H1 (cell line): ENCODE measurements around the gene NLRP3. TPM values are rescaled to one million over a fixed set of nuclear protein-coding genes. Genes with fewer than 3 reads are reported as not detected.

Source experiments
- CTCF ChIA-PET: fragments of 300-600 bp; sonication (Branson Sonifier 250); formaldehyde crosslinking; loops from one replicate; lab custom pipeline; 2021; ENCODE audit not compliant: partially characterized antibody; lab: Charles Lee
- POLR2A ChIA-PET: fragments of 300-600 bp; sonication (Branson Sonifier 250); formaldehyde crosslinking; loops from one replicate; lab custom pipeline; 2021; ENCODE audit warnings: inconsistent platforms; ENCODE audit not compliant: partially characterized antibody; lab: Charles Lee
- DNase-seq, 2 experiments: peaks; one replicate each; pipeline versions ENCODE4 v3.0.0 to v3.0.0-alpha.2; 2010 to 2022; ENCODE audit warnings: low spot score in 2 of 2, low read depth in 1 of 2, mixed read lengths in 1 of 2
- FAIRE-seq: peaks from 2 replicates; lab custom pipeline; 2011; peaks lifted over from hg19 to GRCh38; lab: Jason Lieb, UNC
- H2AFZ ChIP-seq: 2 replicates; pipeline ENCODE4 v1.8.1; 2012; ENCODE audit warnings: low read length, inconsistent platforms
- H2AK5ac ChIP-seq: 2 replicates; pipeline ENCODE4 v1.6.1; 2013; ENCODE audit warnings: low read depth, low read length
- H2BK120ac ChIP-seq: replicated peaks from 2 replicates; pipeline ENCODE3; 2013; ENCODE audit warnings: low read depth, low read length, inconsistent platforms
- H2BK12ac ChIP-seq: 2 replicates; pipeline ENCODE4 v1.6.1; 2013; ENCODE audit warnings: low read depth, low read length
- H2BK15ac ChIP-seq: 2 replicates; pipeline ENCODE4 v1.6.1; 2013; ENCODE audit warnings: low read length
- H2BK20ac ChIP-seq: 2 replicates; pipeline ENCODE4 v1.6.1; 2013; ENCODE audit warnings: low read length
- H2BK5ac ChIP-seq: 2 replicates; pipeline ENCODE4 v1.6.1; 2013; ENCODE audit warnings: low read depth, low read length
- H3K14ac ChIP-seq: 2 replicates; pipeline ENCODE4 v1.6.1; 2013; ENCODE audit warnings: inconsistent platforms; ENCODE audit not compliant: insufficient read length
- H3K18ac ChIP-seq: 2 replicates; pipeline ENCODE4 v1.6.1; 2013; ENCODE audit warnings: low read length; ENCODE audit errors: extremely low read depth
- H3K23ac ChIP-seq: 2 replicates; pipeline ENCODE4 v1.6.1; 2013; ENCODE audit warnings: inconsistent platforms; ENCODE audit not compliant: insufficient read length
- H3K23me2 ChIP-seq: 2 replicates; pipeline ENCODE4 v1.6.1; 2013; ENCODE audit warnings: low read depth, low read length
- H3K27ac ChIP-seq: 2 replicates; pipeline ENCODE4 v1.6.1; 2011; ENCODE audit warnings: low read depth, low read length, inconsistent platforms
- H3K27me3 ChIP-seq, 4 experiments: replicated peaks in 1 of 4; 1 replicate in 1 of 4; 2 replicates in 3 of 4; pipeline versions ENCODE4 v1.6.1 to v1.8.1; 2011 to 2013; ENCODE audit warnings: low read length in 3 of 4, mild to moderate bottlenecking in 3 of 4, inconsistent platforms in 2 of 4, mixed read lengths in 2 of 4, moderate library complexity in 1 of 4; ENCODE audit not compliant: control insufficient read depth in 3 of 4, insufficient read depth in 3 of 4; ENCODE audit errors: extremely low read depth in 1 of 4
- H3K36me3 ChIP-seq, 4 experiments: 2 replicates each; pipeline versions ENCODE4 v1.6.1 to v1.8.1; 2011 to 2013; ENCODE audit warnings: mild to moderate bottlenecking in 4 of 4, low read length in 3 of 4, moderate library complexity in 2 of 4, control low read depth in 1 of 4, inconsistent platforms in 1 of 4; ENCODE audit not compliant: insufficient read depth in 4 of 4, control insufficient read depth in 2 of 4
- H3K4ac ChIP-seq: replicated peaks from 2 replicates; pipeline ENCODE3; 2013; ENCODE audit warnings: low read length, low read depth, mixed read lengths, inconsistent platforms; ENCODE audit not compliant: insufficient read length
- H3K4me1 ChIP-seq, 4 experiments: replicated peaks in 1 of 4; 1 replicate in 1 of 4; 2 replicates in 3 of 4; pipeline versions ENCODE4 v1.6.1 to v1.8.1; 2011 to 2013; ENCODE audit warnings: low read length in 3 of 4, inconsistent platforms in 2 of 4, mixed read lengths in 1 of 4; ENCODE audit not compliant: insufficient read depth in 4 of 4, control insufficient read depth in 3 of 4
- H3K4me2 ChIP-seq, 2 experiments: 2 replicates each; pipeline versions ENCODE4 v1.6.1 to v1.8.1; 2011 to 2013; ENCODE audit warnings: low read depth in 2 of 2, low read length in 2 of 2, control low read depth in 1 of 2, inconsistent platforms in 1 of 2, mild to moderate bottlenecking in 1 of 2; ENCODE audit not compliant: insufficient read depth in 1 of 2
- H3K4me3 ChIP-seq, 4 experiments: fragments of 200-600, 300-600 bp in 1 of 4; sonication (generic), shearing (Covaris generic), sonication (Bioruptor Twin) in 1 of 4; 2 replicates each; pipeline versions ENCODE4 v1.5.1 to v1.8.1; 2011 to 2016; ENCODE audit warnings: low read length in 4 of 4, low read depth in 3 of 4, control low read depth in 2 of 4, inconsistent platforms in 2 of 4, mild to moderate bottlenecking in 2 of 4, mixed read lengths in 1 of 4, moderate library complexity in 1 of 4; ENCODE audit not compliant: insufficient read depth in 2 of 4; ENCODE audit errors: extremely low read depth in 1 of 4
- H3K56ac ChIP-seq: replicated peaks from 2 replicates; pipeline ENCODE3; 2013; ENCODE audit warnings: low read depth, mild to moderate bottlenecking, mixed read lengths, low read length, inconsistent platforms; ENCODE audit not compliant: insufficient read length
- H3K79me1 ChIP-seq: 2 replicates; pipeline ENCODE4 v1.6.1; 2013; ENCODE audit warnings: low read depth, low read length, control low read depth
- H3K79me2 ChIP-seq, 2 experiments: 2 replicates each; pipeline versions ENCODE4 v1.6.1 to v1.8.1; 2012 to 2013; ENCODE audit warnings: low read length in 2 of 2, mild to moderate bottlenecking in 2 of 2, inconsistent platforms in 1 of 2; ENCODE audit not compliant: insufficient read depth in 2 of 2, control insufficient read depth in 1 of 2
- H3K9ac ChIP-seq, 4 experiments: replicated peaks in 1 of 4; 1 replicate in 1 of 4; 2 replicates in 3 of 4; pipeline versions ENCODE4 v1.6.1 to v1.8.1; 2011 to 2013; ENCODE audit warnings: low read depth in 3 of 4, low read length in 3 of 4, control low read depth in 2 of 4, mild to moderate bottlenecking in 2 of 4, moderate library complexity in 2 of 4, inconsistent platforms in 1 of 4; ENCODE audit errors: extremely low read depth in 1 of 4
- H3K9me3 ChIP-seq, 2 experiments: 2 replicates each; pipeline versions ENCODE4 v1.6.1 to v1.8.1; 2012 to 2013; ENCODE audit warnings: mild to moderate bottlenecking in 2 of 2, moderate library complexity in 2 of 2, control low read depth in 1 of 2, inconsistent platforms in 1 of 2, low read depth in 1 of 2, low read length in 1 of 2, mixed read lengths in 1 of 2; ENCODE audit not compliant: insufficient read depth in 2 of 2
- H4K20me1 ChIP-seq, 2 experiments: replicated peaks in 1 of 2; 2 replicates each; pipeline versions ENCODE3 to v1.8.1; 2011 to 2013; ENCODE audit warnings: inconsistent platforms in 2 of 2, low read length in 2 of 2, mild to moderate bottlenecking in 1 of 2; ENCODE audit not compliant: insufficient read depth in 2 of 2, control insufficient read depth in 1 of 2
- H4K5ac ChIP-seq: 2 replicates; pipeline ENCODE4 v1.6.1; 2013; ENCODE audit warnings: low read length, low read depth, mixed read lengths, inconsistent platforms; ENCODE audit not compliant: insufficient read length
- H4K8ac ChIP-seq: 2 replicates; pipeline ENCODE4 v1.8.0; 2013; ENCODE audit warnings: mild to moderate bottlenecking, moderate library complexity, low read length, inconsistent platforms; ENCODE audit not compliant: insufficient read depth; ENCODE audit errors: extremely low read depth
- H4K91ac ChIP-seq: replicated peaks from 2 replicates; pipeline ENCODE3; 2013; ENCODE audit warnings: low read length, mixed read lengths, inconsistent platforms; ENCODE audit not compliant: insufficient read length
- BCL11A ChIP-seq, 2 experiments: IDR thresholded peaks; one replicate each; pipeline ENCODE4 v1.6.1; 2011; ENCODE audit warnings: low read depth in 2 of 2, low read length in 2 of 2, mild to moderate bottlenecking in 2 of 2
- WGBS, 2 experiments: shearing (Covaris generic) in 1 of 2; methylation state at CpG; one replicate each; pipeline versions ENCODE4 v1.1.6 to v1.1.7; 2013 to 2015; ENCODE audit warnings: low lambda C conversion rate in 2 of 2, mixed read lengths in 2 of 2, inconsistent platforms in 1 of 2, low coverage in 1 of 2, missing lambda C conversion rate in 1 of 2; ENCODE audit not compliant: insufficient replicate concordance in 2 of 2, insufficient coverage in 1 of 2, insufficient read length in 1 of 2; ENCODE audit errors: extremely low coverage in 1 of 2, missing lambda C conversion rate in 1 of 2; 5-methylcytosine and 5-hydroxymethylcytosine counted together
- polyA plus RNA-seq, 7 experiments: library from polyadenylated mRNA; depleted of rRNA in 3 of 7; stranded (reverse) in 5 of 7; unstranded in 2 of 7; fragments of >200 nt in 5 of 7; fragments of 200-250 nt in 2 of 7; gene quantifications; 1 replicate in 5 of 7; 2 replicates in 1 of 7; 4 replicates in 1 of 7; pipeline versions ENCODE4 v1.2.1 to v1.2.3, GENCODE V29; 2011 to 2013; ENCODE audit warnings: missing spikeins in 2 of 7, mixed read lengths in 2 of 7
- total RNA-seq: library from RNA; stranded (reverse); fragmentation: NEBNext Ultra II Directional; extraction: Animal tissue kit (Norgen Biotek cat#: 25700); gene quantifications from 2 replicates; pipeline ENCODE4 v1.2.1, GENCODE V29; 2021
- TF ChIP-seq, protein P1 (sequence below), 3 experiments: IDR thresholded peaks; 1 replicate in 2 of 3; 2 replicates in 1 of 3; pipeline versions ENCODE4 v1.5.1 to v1.6.1; 2011; ENCODE audit warnings: low read length in 3 of 3, mild to moderate bottlenecking in 3 of 3, inconsistent platforms in 2 of 3, low read depth in 1 of 3, moderate library complexity in 1 of 3; ENCODE audit not compliant: insufficient read depth in 1 of 3; ENCODE audit errors: control extremely low read depth in 1 of 3

NLRP3 gene
- total and polyA plus RNA-seq, 2 of the 8 experiments (the other 6 are each of a cell fraction or from before 2014, with no cell fraction given), result 0.05 to 0.19 TPM

DNA sequence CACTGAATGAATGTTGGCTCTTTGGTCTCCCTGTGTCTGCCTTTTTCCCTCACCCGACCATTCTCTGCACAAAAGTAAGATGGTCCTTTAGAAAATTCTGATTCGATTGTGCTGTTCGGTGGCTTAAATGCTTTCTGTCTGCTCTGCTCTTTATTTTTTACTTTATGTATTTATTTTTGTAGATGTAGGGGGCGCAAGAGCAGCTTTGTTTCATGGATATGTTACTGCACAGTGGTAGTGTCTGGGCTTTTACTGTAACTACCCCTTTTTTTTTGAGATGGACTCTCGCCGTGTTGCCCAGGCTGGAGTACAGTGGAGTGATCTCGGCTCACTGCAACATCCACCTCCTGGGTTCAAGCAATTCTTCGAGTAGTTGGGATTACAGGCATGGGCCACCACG lies 15.7 kb downstream of the NLRP3 start:
- no peak overlapping the region for H3K4ac ChIP-seq
- 93% methylated on average over 9 of the region's 9 CpGs; no CpG with 5 or more reads in 1 of the 2 experiments for WGBS, 2 experiments
- H2BK120ac ChIP-seq, result no peak overlapping the region
- H2BK15ac ChIP-seq, result no peak overlapping the region
- ChIA-PET POLR2A (no interaction called here), CTCF (interaction anchor here (0.9 to 2.9 kb wide), 13 partner anchors 11 to 62 kb away, joined by 3 to 9 read pairs (median 5); no protein-coding TSS in a partner anchor)
- H2AK5ac ChIP-seq, result no peak overlapping the region
- no peaks in the 10 kb centered on the region for H3K4me1 ChIP-seq
- no peaks in the 10 kb centered on the region for H3K23me2 ChIP-seq
- no peak overlapping the region for H3K27ac ChIP-seq
- no peak overlapping the region for H2BK20ac ChIP-seq
- no peak overlapping the region for H3K56ac ChIP-seq
- no peak overlapping the region for H3K9ac ChIP-seq
- H2BK12ac ChIP-seq, result no peak overlapping the region; the same call in 1 of the 2 replicates
- H4K5ac ChIP-seq, result no peak overlapping the region
- H4K20me1 ChIP-seq, result no peaks in the 10 kb centered on the region
- H3K79me1 ChIP-seq, result no peaks in the 10 kb centered on the region
- no peak overlapping the region for H3K14ac ChIP-seq
- FAIRE-seq (no peak), DNase-seq (no peak)
- no peak overlapping the region for H2BK5ac ChIP-seq
- no peak overlapping the region for H3K23ac ChIP-seq
- H2AFZ ChIP-seq, result no peak overlapping the region; the same call in 1 of the 2 replicates
- no peaks in the 10 kb centered on the region for H3K27me3 ChIP-seq
- no peaks in the 10 kb centered on the region for H3K36me3 ChIP-seq
- H3K4me2 ChIP-seq, result no peak overlapping the region
- no peak overlapping the region for H3K18ac ChIP-seq
- no peaks in the 10 kb centered on the region for H3K9me3 ChIP-seq
- no peak overlapping the region for H3K4me3 ChIP-seq
- TF ChIP-seq BCL11A (IDR thresholded peaks at IDR 0.05; ENCODE audit: low read depth in 2 of 2, low read length in 2 of 2), result no peak
- TF ChIP-seq, protein P1, sequence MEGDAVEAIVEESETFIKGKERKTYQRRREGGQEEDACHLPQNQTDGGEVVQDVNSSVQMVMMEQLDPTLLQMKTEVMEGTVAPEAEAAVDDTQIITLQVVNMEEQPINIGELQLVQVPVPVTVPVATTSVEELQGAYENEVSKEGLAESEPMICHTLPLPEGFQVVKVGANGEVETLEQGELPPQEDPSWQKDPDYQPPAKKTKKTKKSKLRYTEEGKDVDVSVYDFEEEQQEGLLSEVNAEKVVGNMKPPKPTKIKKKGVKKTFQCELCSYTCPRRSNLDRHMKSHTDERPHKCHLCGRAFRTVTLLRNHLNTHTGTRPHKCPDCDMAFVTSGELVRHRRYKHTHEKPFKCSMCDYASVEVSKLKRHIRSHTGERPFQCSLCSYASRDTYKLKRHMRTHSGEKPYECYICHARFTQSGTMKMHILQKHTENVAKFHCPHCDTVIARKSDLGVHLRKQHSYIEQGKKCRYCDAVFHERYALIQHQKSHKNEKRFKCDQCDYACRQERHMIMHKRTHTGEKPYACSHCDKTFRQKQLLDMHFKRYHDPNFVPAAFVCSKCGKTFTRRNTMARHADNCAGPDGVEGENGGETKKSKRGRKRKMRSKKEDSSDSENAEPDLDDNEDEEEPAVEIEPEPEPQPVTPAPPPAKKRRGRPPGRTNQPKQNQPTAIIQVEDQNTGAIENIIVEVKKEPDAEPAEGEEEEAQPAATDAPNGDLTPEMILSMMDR (IDR thresholded peaks at IDR 0.05; ENCODE audit: control extremely low read depth in 1 of 3, insufficient read depth in 1 of 3, low read depth in 1 of 3, low read length in 3 of 3), result peak in 1 of 3 experiments; percentile 2; a peak in 1 of 4 replicates
- H4K8ac ChIP-seq, result no peak overlapping the region
- H4K91ac ChIP-seq, result no peak overlapping the region
- no peaks in the 10 kb centered on the region for H3K79me2 ChIP-seq
